Psoas muscle (tissue), 8 donors: ENCODE data around the gene SARM1. TPM values are rescaled to one million over a fixed set of nuclear protein-coding genes. Genes with fewer than 3 reads are reported as not detected.

Experiments
- ATAC-seq, 4 donors: fragments of 200-7000 bp; cut with Tn5 transposase; one replicate each; pipeline ENCODE4 v1.9.1; 2020; ENCODE audit warnings: moderate library complexity in 3 of 4, mild to moderate bottlenecking in 2 of 4
- DNase-seq, 2 donors: peaks; one replicate each; pipeline ENCODE4 v3.0.0-alpha.2; 2020
- H3K27ac ChIP-seq: fragments of 200-600 bp; one replicate; pipeline ENCODE4 v1.8.0; 2022
- H3K27me3 ChIP-seq, 3 donors: fragments of 200-600 bp in 1 of 3; one replicate each; pipeline versions ENCODE4 v1.6.1 to v1.8.0; 2013 to 2022; ENCODE audit warnings: low read length in 2 of 3, mild to moderate bottlenecking in 2 of 3, moderate library complexity in 1 of 3; ENCODE audit not compliant: insufficient read depth in 3 of 3
- H3K36me3 ChIP-seq, 2 donors: fragments of 200-600 bp in 1 of 2; one replicate each; pipeline versions ENCODE4 v1.6.1 to v1.8.0; 2013 to 2022; ENCODE audit warnings: low read depth in 1 of 2, mild to moderate bottlenecking in 1 of 2, moderate library complexity in 1 of 2; ENCODE audit not compliant: insufficient read depth in 1 of 2
- H3K4me1 ChIP-seq: fragments of 200-600 bp; one replicate; pipeline ENCODE4 v1.8.0; 2022
- H3K4me3 ChIP-seq: fragments of 200-600 bp; one replicate; pipeline ENCODE4 v1.8.0; 2022; ENCODE audit warnings: mild to moderate bottlenecking
- H3K9me3 ChIP-seq: fragments of 200-600 bp; one replicate; pipeline ENCODE4 v1.8.0; 2022
- CTCF ChIP-seq: fragments of 200-600 bp; IDR thresholded peaks from one replicate; pipeline ENCODE4 v1.8.0; 2022; ENCODE audit warnings: antibody characterized with exemption
- WGBS, 3 donors: extraction: QIAGEN DNeasy Blood & Tissue Kit; methylation state at CpG; one replicate each; pipeline versions ENCODE4 v1.1.6 to v1.1.7; 2013; 5-methylcytosine and 5-hydroxymethylcytosine counted together
- intact Hi-C, 2 donors: fragments of 100-400 bp; cut with DNase I; formaldehyde crosslinking; loops; one replicate each; pipeline versions ENCODE4 v1.11.0 to v1.14.2; 2022
- polyA plus RNA-seq, 3 donors: library from polyadenylated mRNA; stranded (reverse); fragments of 200-250 nt; gene quantifications; one replicate each; pipeline ENCODE4 v1.2.3, GENCODE V29; 2013
- total RNA-seq, 4 donors: library from RNA; stranded (reverse); fragmentation: NEBNext Ultra II Directional in 2 of 4; extraction: Animal tissue kit (Norgen Biotek cat#: 25700) in 2 of 4; gene quantifications; one replicate each; pipeline versions ENCODE4 v1.2.1 to v1.2.4, GENCODE V29; 2021 to 2023
- donor health status: healthy with polysubstance abuse.
- donor health status: DM: no; HTN: no; CAD: no; lungs with moderate emphysema.
- donor health status: Bipolar disorder and iron deficiency.
- donor health status: healthy.
- donor health status: DM: yes; HTN: yes; CAD: no.
- donor health status: DM: no; HTN: no; CAD: no.
- donor health status: DM: no; HTN: no; CAD: no.
- donor health status: DM: yes; HTN: yes; CAD: no.

SARM1 gene
- total and polyA plus RNA-seq, 7 donors, result 0.77 to 2.2 (median 1.8) TPM

GRCh38 chr17:28443901-28444638 is 72.6 kb downstream of the SARM1 start:
- intact Hi-C loops, result no loop called here
- ATAC-seq, result no peak

GRCh38 chr17:28446716-28447395 is 75.4 kb downstream of the SARM1 start:
- Histone ChIP-seq H3K27ac (no peak overlapping the region), H3K9me3 (no peaks in the 10 kb centered on the region), H3K4me3 (no peak overlapping the region), H3K4me1 (no peaks in the 10 kb centered on the region), H3K36me3 (no peaks in the 10 kb centered on the region), H3K27me3 (no peaks in the 10 kb centered on the region)
- ATAC-seq, result no peak
- no peak for TF ChIP-seq CTCF
- DNase-seq, result no peak
- intact Hi-C loops, result no loop called here
- 83 to 86% (median 85%) methylated on average over 8 of the region's 8 CpGs for WGBS, 3 donors

More at GRCh38 chr17:28443901-28444638, 72.6 kb downstream of the SARM1 start:
- no peaks in the 10 kb centered on the region for H3K36me3 ChIP-seq
- H3K4me3 ChIP-seq, result no peak overlapping the region
- no peaks in the 10 kb centered on the region for H3K9me3 ChIP-seq
- WGBS, 3 donors, result 83 to 84% (median 83%) methylated on average over 9 of the region's 9 CpGs
- no peak overlapping the region for H3K27ac ChIP-seq
- no peak for DNase-seq
- TF ChIP-seq CTCF, result no peak
- H3K4me1 ChIP-seq, result no peaks in the 10 kb centered on the region
- H3K27me3 ChIP-seq, result no peaks in the 10 kb centered on the region

GRCh38 chr17:28447396-28447760 is 75.9 kb downstream of the SARM1 start:
- 62 to 64% (median 63%) methylated on average over 5 of the region's 5 CpGs for WGBS, 3 donors
- H3K9me3 ChIP-seq, result no peaks in the 10 kb centered on the region
- ATAC-seq, result no peak
- intact Hi-C loops, result no loop called here
- H3K4me3 ChIP-seq, result no peak overlapping the region
- no peaks in the 10 kb centered on the region for H3K36me3 ChIP-seq
- H3K4me1 ChIP-seq, result no peaks in the 10 kb centered on the region
- no peaks in the 10 kb centered on the region for H3K27me3 ChIP-seq
- no peak overlapping the region for H3K27ac ChIP-seq
- no peak for TF ChIP-seq CTCF
- DNase-seq, result no peak

- intact Hi-C loops, result no loop called here
- H3K27ac ChIP-seq, result no peak overlapping the region
- DNase-seq (no peak), ATAC-seq (no peak)
- 89 to 93% (median 89%) methylated on average over 1 of the region's 1 CpG for WGBS, 3 donors
- no peaks in the 10 kb centered on the region for H3K27me3 ChIP-seq
- no peak for TF ChIP-seq CTCF
- no peaks in the 10 kb centered on the region for H3K4me1 ChIP-seq
- no peaks in the 10 kb centered on the region for H3K9me3 ChIP-seq
- no peaks in the 10 kb centered on the region for H3K36me3 ChIP-seq
- H3K4me3 ChIP-seq, result no peak overlapping the region
Observed at GRCh38 chr17:28449859-28450258, 78.4 kb downstream of the SARM1 start.

Other genes starting within 250 kb of the SARM1 start
- 10 to 100 TPM in 2 of 4 donors, 1 to 10 TPM in 2; 3.9 to 13.5 (median 9.0) TPM for gene TMEM97, start 52.5 kb upstream of the SARM1 start, total RNA-seq
- 1 to 10 TPM; 4.0 to 9.0 (median 6.2) TPM for gene TMEM97, start 52.5 kb upstream of the SARM1 start, polyA plus RNA-seq
- gene IFT20, start 36.2 kb upstream of the SARM1 start, total RNA-seq, result 1 to 10 TPM; 4.4 to 8.7 (median 5.4) TPM
- 10 to 100 TPM in 1 of 3 donors, 1 to 10 TPM in 2; 6.3 to 32.1 (median 8.7) TPM for gene IFT20, start 36.2 kb upstream of the SARM1 start, polyA plus RNA-seq
- gene TNFAIP1, start 35.9 kb upstream of the SARM1 start, total RNA-seq, result 10 to 100 TPM; 23.3 to 32.6 (median 30.2) TPM
- 10 to 100 TPM; 13.0 to 21.3 (median 14.7) TPM for gene TNFAIP1, start 35.9 kb upstream of the SARM1 start, polyA plus RNA-seq
- gene POLDIP2, start 14.2 kb upstream of the SARM1 start, total RNA-seq, result 100 to 1,000 TPM; 182 to 206 (median 190) TPM
- 100 to 1,000 TPM; 172 to 299 (median 204) TPM for gene POLDIP2, start 14.2 kb upstream of the SARM1 start, polyA plus RNA-seq
- not detected for gene SEBOX, start 6.5 kb upstream of the SARM1 start, total RNA-seq
- gene SEBOX, start 6.5 kb upstream of the SARM1 start, polyA plus RNA-seq, result not detected
- 1 to 10 TPM in 1 of 4 donors, under 1 TPM in 1, not detected in 2; 0.24 to 1.2 TPM for gene VTN, start 1.4 kb upstream of the SARM1 start, total RNA-seq
- under 1 TPM; 0.06 to 0.18 (median 0.12) TPM for gene VTN, start 1.4 kb upstream of the SARM1 start, polyA plus RNA-seq
- 1 to 10 TPM; 2.7 to 4.2 (median 2.8) TPM for gene SLC46A1, start 34.5 kb downstream of the SARM1 start, total RNA-seq
- gene SLC46A1, start 34.5 kb downstream of the SARM1 start, polyA plus RNA-seq, result 1 to 10 TPM; 1.1 to 2.5 (median 1.4) TPM
- not detected for gene SLC13A2, start 102.0 kb downstream of the SARM1 start, total RNA-seq
- under 1 TPM in 1 of 3 donors, not detected in 2; 0.21 TPM for gene SLC13A2, start 102.0 kb downstream of the SARM1 start, polyA plus RNA-seq
- not detected for gene FOXN1, start 134.7 kb downstream of the SARM1 start, total RNA-seq
- gene FOXN1, start 134.7 kb downstream of the SARM1 start, polyA plus RNA-seq, result not detected
- gene UNC119, start 180.9 kb downstream of the SARM1 start, total RNA-seq, result 1 to 10 TPM; 2.0 to 7.8 (median 4.5) TPM
- 1 to 10 TPM; 1.9 to 2.6 (median 2.2) TPM for gene UNC119, start 180.9 kb downstream of the SARM1 start, polyA plus RNA-seq
- 10 to 100 TPM; 30.5 to 44.9 (median 33.4) TPM for gene PIGS, start 199.8 kb downstream of the SARM1 start, total RNA-seq
- 10 to 100 TPM; 16.7 to 37.1 (median 26.4) TPM for gene PIGS, start 199.8 kb downstream of the SARM1 start, polyA plus RNA-seq
- gene ALDOC, start 205.2 kb downstream of the SARM1 start, total RNA-seq, result 1 to 10 TPM; 1.3 to 2.9 (median 2.0) TPM
- 1 to 10 TPM; 1.2 to 2.4 (median 1.7) TPM for gene ALDOC, start 205.2 kb downstream of the SARM1 start, polyA plus RNA-seq
- 1 to 10 TPM in 3 of 4 donors, under 1 TPM in 1; 0.71 to 1.5 (median 1.3) TPM for gene SPAG5, start 227.3 kb downstream of the SARM1 start, total RNA-seq
- gene SPAG5, start 227.3 kb downstream of the SARM1 start, polyA plus RNA-seq, result 1 to 10 TPM in 1 of 3 donors, under 1 TPM in 2; 0.15 to 2.4 (median 0.40) TPM
- gene RSKR, start 242.5 kb downstream of the SARM1 start, total RNA-seq, result 1 to 10 TPM; 3.9 to 7.6 (median 5.5) TPM
- 1 to 10 TPM; 2.0 to 4.7 (median 2.0) TPM for gene RSKR, start 242.5 kb downstream of the SARM1 start, polyA plus RNA-seq